Glutamatergic neuron (in vitro differentiated cells): Measurements from ENCODE around the gene APMAP. TPM values are rescaled to one million over a fixed set of nuclear protein-coding genes. Genes with fewer than 3 reads are reported as not detected.

Experiments used
- DNase-seq: peaks from one replicate; pipeline ENCODE4 v3.0.0; 2022
- H3K27ac Mint-ChIP-seq: one replicate; pipeline ENCODE4 v1.8.0; 2020; ENCODE audit warnings: mild to moderate bottlenecking, mixed read lengths, inconsistent platforms; ENCODE audit not compliant: unreplicated experiment
- H3K27me3 Mint-ChIP-seq: one replicate; pipeline ENCODE4 v1.8.0; 2020; ENCODE audit warnings: mild to moderate bottlenecking, moderate library complexity, mixed read lengths, inconsistent platforms; ENCODE audit not compliant: unreplicated experiment
- H3K36me3 Mint-ChIP-seq: one replicate; pipeline ENCODE4 v1.8.0; 2020; ENCODE audit warnings: mild to moderate bottlenecking, mixed read lengths, inconsistent platforms; ENCODE audit not compliant: unreplicated experiment
- H3K4me1 Mint-ChIP-seq: one replicate; pipeline ENCODE4 v1.8.0; 2020; ENCODE audit warnings: mild to moderate bottlenecking, low read depth, mixed read lengths, inconsistent platforms; ENCODE audit not compliant: unreplicated experiment
- H3K4me3 Mint-ChIP-seq: one replicate; pipeline ENCODE4 v1.8.0; 2020; ENCODE audit warnings: mild to moderate bottlenecking, mixed read lengths, inconsistent platforms; ENCODE audit not compliant: unreplicated experiment
- H3K9me3 Mint-ChIP-seq: one replicate; pipeline ENCODE4 v1.8.0; 2020; ENCODE audit warnings: mild to moderate bottlenecking, moderate library complexity, mixed read lengths, inconsistent platforms; ENCODE audit not compliant: unreplicated experiment
- total RNA-seq: library from RNA; stranded (reverse); fragmentation: NEBNext Ultra II Directional; extraction: Animal tissue kit (Norgen Biotek cat#: 25700); gene quantifications from one replicate; pipeline ENCODE4 v1.2.1, GENCODE V29; 2021; ENCODE audit not compliant: unreplicated experiment
- TF ChIP-seq, protein P1 (sequence below): fragments of 200-600 bp; sonication (generic); IDR thresholded peaks from one replicate; pipeline ENCODE4 v1.5.0; 2021; ENCODE audit not compliant: partially characterized antibody, unreplicated experiment

The APMAP gene
- total RNA-seq, 1 donor from 2014 or later, result 218 TPM

DNA sequence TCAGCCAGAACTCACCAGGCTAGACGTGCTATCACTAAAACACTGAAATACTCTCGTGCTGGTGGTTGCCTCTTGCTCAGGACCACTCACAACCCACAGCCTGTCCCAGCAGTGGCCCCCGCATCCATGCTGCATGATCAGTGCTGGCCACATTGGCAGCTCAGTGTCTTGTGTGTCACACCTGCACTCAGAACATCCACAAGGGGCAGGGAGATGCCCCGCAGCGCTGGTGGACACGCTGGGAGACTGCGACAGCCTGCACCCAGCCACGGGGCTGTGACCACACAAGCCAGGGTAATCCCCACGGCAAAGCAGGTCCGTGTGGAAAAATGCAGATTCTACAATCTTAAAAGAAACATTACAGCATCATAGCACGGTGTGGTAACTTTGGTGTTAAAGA lies 23.9 kb upstream of the APMAP start:
- Mint-ChIP-seq H3K36me3 (no peaks in the 10 kb centered on the region), H3K4me1 (no peaks in the 10 kb centered on the region), H3K27me3 (no peaks in the 10 kb centered on the region), H3K27ac (no peak overlapping the region), H3K4me3 (no peak overlapping the region), H3K9me3 (peaks cover 4% of the 10 kb centered on the region)
- TF ChIP-seq, protein P1, sequence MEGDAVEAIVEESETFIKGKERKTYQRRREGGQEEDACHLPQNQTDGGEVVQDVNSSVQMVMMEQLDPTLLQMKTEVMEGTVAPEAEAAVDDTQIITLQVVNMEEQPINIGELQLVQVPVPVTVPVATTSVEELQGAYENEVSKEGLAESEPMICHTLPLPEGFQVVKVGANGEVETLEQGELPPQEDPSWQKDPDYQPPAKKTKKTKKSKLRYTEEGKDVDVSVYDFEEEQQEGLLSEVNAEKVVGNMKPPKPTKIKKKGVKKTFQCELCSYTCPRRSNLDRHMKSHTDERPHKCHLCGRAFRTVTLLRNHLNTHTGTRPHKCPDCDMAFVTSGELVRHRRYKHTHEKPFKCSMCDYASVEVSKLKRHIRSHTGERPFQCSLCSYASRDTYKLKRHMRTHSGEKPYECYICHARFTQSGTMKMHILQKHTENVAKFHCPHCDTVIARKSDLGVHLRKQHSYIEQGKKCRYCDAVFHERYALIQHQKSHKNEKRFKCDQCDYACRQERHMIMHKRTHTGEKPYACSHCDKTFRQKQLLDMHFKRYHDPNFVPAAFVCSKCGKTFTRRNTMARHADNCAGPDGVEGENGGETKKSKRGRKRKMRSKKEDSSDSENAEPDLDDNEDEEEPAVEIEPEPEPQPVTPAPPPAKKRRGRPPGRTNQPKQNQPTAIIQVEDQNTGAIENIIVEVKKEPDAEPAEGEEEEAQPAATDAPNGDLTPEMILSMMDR, result no peak
- DNase-seq, result no peak

DNA sequence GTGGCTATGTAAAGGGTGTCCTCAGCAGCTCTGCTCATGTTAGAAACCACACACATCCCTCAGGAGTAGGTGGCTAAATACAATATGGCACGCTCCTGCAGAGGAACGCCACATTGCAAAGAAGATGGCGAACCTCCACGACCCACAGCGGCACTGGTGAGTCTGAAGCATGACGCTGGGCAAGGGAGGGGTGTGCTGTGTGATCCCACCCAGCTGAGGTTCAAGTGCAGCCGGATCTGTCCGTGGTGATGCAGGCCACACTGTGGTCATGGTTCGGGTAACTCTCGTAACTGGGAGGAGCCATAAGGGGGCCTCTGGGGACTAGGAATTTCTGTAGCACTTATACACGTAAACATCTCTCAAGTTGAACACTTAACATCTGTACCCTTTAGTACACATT lies 23.4 kb upstream of the APMAP start:
- Mint-ChIP-seq H3K9me3 (peaks cover 4% of the 10 kb centered on the region), H3K4me3 (no peak overlapping the region), H3K27me3 (no peaks in the 10 kb centered on the region), H3K27ac (no peak overlapping the region), H3K36me3 (no peaks in the 10 kb centered on the region), H3K4me1 (no peaks in the 10 kb centered on the region)
- TF ChIP-seq, protein P1, result no peak
- DNase-seq, result no peak

DNA sequence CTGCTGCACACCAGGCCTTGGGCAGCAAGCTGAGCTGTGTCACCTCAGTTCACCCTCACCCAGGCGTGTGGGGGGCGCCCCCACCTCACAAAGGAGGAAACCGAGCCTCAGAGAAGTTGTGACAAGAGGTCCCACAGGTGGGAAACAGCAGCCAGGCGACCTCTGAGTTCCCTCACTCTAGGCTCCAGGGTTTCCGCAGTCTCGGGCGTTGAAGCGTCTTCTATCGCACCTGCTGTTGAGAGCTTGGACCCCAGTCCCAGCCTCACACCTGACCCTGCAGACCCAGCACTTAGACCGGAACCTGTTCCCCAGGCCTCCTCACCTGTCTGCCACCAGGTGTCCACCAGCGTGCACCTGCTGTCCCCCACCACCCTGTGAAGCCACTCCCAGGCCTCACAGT lies 22.3 kb upstream of the APMAP start:
- Mint-ChIP-seq H3K27ac (no peak overlapping the region), H3K4me3 (no peak overlapping the region)

DNA sequence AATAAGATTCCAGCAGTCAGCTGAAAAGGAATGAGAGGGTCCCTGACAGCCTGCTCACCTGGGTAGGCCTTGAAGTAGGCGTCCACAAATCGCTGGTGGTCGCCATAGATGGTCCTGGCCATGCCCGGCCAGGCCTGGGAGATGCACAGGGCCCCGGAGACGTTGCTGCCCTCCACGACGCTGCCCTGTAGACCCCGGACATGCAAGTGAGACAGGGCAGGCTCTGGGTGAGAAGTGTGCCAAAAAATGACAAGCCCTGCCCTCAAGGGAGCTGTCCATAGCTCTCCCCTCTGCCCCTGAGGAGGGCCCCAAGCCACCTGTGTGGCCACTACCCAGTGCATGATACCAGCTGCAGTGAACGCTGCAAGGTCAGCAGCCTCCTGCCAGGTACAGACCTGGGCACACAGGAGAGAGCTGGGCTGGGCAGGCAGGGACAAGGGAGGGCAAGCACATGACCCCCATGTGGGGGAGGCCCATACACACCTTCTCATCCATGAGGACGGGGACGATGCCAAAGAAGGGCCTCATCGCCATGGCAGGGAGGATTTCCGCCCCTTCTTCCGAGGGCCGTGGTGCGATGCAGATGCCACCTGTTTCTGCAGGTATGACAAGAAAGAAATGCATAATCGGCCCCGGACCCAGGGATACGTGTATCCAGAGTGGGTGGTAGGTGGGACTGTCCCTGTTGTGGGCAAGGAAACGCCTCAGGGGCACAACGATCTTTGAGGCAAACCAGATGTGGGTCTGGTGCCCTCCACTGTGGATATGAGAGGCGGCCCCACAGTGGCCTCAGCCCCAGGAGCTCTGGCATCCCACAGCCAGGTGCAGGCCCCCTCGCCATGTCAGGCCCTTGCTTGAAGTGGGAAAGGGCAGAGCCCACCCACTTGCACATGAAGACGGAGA lies 21.2 kb upstream of the APMAP start:
- TF ChIP-seq, protein P1, result no peak
- peaks cover 4% of the 10 kb centered on the region for H3K9me3 Mint-ChIP-seq
- H3K27ac Mint-ChIP-seq, result no peak overlapping the region
- peaks cover 6% of the 10 kb centered on the region for H3K27me3 Mint-ChIP-seq
- H3K4me1 Mint-ChIP-seq, result no peaks in the 10 kb centered on the region
- H3K4me3 Mint-ChIP-seq, result no peak overlapping the region
- no peaks in the 10 kb centered on the region for H3K36me3 Mint-ChIP-seq
- no peak for DNase-seq

More for the DNA sequence above, 22.3 kb upstream of the APMAP start:
- Mint-ChIP-seq H3K27me3 (peaks cover 6% of the 10 kb centered on the region), H3K36me3 (no peaks in the 10 kb centered on the region), H3K4me1 (no peaks in the 10 kb centered on the region), H3K9me3 (peaks cover 4% of the 10 kb centered on the region)
- TF ChIP-seq, protein P1, result no peak
- no peak for DNase-seq

DNA sequence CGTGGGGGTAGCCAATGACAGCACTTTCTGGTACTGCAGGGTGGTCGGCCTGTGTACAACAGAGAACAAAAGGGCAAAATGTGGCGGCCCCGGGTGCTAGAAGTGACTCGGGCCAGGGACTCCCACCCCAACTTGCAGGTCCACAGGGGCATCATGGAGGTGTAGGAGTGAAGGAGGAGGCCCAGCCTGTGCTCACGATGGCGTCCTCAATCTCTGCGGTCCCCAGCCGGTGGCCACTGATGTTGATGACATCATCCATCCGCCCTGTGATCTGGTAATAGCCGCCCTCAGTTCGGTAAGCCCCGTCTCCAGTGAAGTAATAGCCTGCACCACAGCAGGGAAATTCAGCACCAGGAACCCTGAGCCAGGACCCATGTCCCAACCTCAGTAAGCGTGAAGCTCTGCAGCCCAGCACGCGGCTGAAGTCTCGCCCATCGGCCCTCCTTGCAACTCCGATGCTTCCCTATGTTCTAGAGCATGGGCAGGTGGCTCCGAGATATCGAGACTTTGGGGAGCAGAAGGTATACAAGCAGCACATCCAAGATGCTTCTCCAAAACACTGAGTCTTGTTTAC lies 20.2 kb upstream of the APMAP start:
- Mint-ChIP-seq H3K4me3 (no peak overlapping the region), H3K9me3 (peaks cover 2% of the 10 kb centered on the region), H3K4me1 (no peaks in the 10 kb centered on the region), H3K27ac (no peak overlapping the region), H3K27me3 (peaks cover 8% of the 10 kb centered on the region), H3K36me3 (no peaks in the 10 kb centered on the region)
- TF ChIP-seq, protein P1, result no peak
- no peak for DNase-seq
